ENCODE data around the gene TST.

TST gene

DNA sequence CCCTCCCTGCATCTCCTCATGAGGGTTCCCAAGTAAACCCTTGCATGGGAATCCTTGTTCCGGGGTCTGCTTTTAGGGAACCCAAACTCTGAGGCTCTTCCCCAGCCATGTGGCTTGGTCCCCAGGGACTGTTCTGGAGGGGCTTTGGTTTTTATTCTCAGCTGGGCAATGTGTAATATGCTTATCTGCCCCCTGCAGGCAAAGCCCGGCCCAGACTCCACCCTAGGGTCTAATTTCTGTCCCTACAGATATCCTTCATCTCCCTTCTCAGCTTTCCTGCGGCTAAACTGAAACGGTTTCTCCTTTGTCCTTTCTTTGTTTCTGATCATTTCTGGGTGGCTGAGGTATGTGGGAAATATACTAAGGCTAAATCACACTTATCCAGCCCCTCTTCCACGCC, 37.1 kb downstream of the TST start:
- no peak for DNase-seq (ENCODE audit: low spot score)

DNA sequence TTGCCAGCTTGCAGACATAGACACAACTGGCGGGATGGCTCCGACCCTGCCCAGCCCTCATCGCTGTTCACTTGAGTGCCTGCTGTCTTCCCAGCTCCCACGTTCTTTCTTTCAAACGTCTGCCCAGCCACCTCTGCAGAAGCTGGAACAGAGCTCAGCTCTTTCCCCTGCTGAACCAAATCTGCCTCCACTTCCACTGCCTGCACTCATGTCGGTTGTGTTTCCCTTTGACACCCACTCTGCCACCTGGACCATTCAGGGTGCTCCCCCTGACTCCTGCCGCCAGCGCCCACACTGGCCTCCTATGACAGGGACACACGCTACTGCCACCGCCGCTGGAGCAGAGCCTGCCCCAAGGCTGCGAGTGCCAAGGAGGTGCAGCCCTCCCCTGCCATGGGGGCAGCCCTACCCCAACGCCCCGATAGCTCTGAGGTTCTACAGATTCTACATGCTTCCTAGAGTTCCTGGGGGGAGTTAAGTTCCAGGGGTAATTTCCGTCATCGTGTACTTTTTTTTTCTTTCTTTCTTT, 37.9 kb downstream of the TST start:
- no peak for DNase-seq (ENCODE audit: low spot score)

DNA sequence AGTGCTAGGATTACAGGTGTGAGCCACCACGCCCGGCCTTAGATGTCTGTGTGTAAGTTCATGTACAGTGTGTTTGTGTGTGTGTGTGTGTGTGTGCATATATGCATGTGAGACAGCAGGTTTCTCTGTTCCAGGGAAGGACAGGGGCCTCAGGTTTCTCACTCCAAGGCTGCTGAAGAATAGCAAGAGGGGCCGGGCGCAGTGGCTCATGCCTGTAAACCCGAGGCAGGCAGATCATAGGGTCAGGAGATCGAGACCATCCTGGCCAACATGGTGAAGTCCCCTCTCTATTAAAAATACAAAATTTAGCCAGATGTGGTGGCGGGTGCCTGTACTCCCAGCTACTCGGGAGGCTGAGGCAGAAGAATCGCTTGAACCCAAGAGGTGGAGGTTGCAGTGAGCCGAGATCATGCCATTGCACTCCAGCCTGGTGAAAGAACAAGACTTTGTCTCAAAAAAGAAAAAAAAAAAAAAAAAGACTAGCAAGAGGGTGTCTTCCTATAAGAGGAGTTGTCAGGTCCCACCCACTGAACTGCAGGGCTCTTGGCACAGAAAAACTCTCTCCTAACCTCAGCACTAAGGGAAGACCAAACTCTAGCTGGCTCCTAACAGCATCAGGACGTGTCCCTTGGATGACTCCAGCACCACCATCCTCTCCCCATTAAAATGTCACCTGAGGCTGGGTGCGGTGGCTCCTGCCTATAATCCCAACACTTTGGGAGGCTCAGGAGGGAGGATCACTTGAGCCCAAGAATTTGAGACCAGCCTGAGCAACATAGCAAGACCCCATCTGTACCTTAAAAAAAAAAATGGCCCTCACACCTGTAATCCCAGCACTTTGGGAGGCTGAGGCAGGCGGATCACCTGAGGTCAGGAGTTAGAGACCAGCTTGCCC, 40.0 kb downstream of the TST start:
- no peak for DNase-seq (ENCODE audit: low spot score)

DNA sequence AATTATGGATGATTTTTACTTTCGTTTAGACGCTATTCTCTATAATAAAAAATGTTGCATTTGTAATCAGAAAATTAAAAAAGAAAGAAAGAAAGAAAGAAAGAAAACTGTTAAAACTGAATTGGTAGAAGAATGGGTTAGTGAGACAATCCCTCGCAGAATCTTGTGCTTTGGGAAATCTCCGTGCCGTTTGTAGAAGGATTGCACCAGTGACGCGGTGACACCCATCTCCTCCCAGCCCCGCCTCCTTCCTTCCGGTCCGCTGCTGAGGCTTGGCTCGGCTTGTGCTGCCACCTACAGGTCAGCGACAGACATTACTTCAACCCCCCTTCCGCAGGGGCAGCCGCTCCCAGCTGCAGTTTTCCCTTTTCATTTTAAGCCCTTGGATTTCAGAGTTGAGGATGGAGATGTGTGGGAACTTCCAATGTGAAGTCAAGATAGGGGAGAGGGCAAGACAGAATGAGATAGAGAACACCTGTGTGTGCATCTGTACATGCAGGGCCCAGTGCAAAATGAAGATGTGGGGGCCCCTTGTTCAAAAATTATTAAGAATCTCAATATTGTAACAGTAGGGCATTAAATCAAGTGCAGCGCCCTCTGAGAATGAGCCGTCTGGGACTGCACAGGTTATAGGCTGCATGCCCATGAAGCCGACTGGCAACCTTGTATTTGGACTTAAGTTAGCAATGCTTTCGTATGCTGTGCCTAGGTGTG, 41.1 kb downstream of the TST start:
- DNase-seq (ENCODE audit: low spot score) = peak; percentile 89

DNA sequence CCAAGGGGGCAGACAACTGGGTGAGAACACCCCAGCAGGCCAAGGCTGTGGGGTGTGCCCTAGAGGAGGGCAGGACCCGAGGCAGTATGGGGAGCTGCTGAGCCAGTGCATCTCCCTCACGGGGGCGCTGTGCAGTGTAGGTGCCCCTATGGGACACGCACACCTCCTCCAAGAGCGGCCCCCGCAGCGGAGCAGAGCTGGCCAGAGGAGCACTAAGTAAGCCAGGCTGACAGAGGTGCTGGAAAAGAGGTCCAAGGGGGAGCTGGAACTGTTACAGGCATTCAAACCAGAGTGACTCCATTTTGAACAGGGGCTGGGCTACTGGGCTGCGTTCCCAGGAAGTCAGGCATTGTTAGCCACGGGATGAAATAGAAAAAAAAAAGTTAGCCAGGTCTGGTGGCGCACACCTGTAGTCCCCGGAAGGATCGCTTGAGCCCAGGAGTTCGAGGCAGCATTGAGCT, 41.8 kb downstream of the TST start:
- peak; percentile 22 for DNase-seq (ENCODE audit: low spot score)

DNA sequence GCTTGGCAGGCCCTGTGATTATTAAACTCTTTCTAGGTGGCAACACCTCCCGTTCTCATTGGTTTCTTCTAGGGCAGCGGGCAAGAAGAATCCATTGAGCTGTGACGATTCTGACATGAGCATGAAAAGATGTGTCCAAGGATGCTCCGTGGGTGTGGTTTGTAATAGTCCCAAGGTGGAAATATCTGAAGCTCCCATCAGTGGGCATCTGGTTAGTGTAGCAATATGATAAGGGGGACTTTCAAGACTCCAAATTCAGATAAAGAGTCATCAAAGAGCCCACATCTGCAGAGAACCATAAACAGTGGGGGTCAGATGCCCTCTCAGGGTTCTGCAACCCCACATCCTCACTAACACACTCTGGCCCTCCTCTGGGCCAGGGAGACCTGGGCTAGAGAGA, 42.6 kb downstream of the TST start:
- DNase-seq (ENCODE audit: low spot score) = no peak

DNA sequence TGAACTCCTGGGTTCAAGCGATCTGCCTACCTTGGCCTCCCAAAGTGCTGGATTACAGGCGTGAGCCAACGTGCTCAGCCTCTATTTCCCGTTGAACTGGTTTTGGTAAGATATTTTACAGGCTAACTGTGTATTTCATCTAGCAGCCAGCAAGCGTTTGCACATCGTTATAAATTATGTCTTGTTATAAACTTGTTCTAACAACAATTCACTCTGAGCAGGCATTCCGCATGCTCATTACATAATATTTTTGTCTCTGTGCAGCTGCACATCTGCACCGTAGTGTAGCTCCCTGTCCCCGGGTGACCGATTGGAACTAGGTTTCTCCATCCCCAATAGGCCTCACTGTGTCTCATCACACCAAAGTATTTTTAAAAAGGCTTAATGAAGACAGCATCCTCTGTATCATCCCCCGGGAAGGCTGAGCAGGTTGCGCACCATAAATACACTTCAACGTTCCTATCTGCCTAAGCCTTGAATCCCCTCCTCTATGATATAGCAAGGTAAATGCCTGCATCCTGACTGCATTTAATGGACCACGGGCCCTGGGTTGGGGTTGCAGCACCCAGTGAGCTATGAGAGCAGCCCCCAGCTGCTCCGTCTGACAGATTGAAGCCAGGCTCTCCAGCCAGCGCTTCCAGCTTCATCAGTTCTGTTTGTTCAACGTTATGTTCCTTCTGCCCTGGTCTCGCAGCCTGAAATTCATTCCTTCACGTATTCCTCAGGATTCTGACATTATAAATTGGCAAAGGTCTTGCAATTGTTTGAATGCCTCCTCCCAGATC, 47.7 kb downstream of the TST start:
- DNase-seq (ENCODE audit: low spot score) = no peak

DNA sequence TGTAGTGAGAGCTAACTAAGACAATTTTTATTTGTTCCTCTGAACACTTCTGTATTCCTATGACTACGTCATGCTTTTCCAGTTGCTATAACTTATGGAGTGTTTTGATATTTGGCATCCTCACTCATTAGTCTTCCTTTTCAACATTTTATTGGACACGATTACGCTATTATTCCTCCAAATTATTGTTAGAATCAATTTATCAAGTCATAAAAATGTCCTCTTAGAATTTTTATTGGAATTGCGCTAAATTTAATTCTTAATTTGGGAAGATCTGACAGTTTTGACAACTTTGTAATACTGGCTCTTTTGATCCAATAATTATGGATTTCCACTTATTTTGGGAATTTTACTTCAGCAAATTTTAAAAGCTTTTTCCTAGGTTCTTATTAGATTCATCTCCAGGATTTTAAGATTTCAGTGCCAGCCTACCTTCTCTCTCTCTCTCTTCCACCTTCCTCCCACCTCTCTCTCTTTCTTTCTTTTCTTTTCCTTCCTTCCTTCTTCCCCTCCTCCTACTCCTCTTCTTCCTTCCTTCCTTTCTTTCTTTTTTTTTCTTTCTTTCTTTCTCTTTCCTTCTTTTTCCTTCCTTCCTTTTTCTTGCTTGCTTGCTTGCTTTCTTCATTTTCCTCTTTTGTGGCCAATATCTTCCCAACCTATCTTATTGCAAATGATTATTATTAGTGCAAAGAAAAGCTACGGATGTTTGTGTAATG, 50.8 kb downstream of the TST start:
- no peak for DNase-seq (ENCODE audit: low spot score)

DNA sequence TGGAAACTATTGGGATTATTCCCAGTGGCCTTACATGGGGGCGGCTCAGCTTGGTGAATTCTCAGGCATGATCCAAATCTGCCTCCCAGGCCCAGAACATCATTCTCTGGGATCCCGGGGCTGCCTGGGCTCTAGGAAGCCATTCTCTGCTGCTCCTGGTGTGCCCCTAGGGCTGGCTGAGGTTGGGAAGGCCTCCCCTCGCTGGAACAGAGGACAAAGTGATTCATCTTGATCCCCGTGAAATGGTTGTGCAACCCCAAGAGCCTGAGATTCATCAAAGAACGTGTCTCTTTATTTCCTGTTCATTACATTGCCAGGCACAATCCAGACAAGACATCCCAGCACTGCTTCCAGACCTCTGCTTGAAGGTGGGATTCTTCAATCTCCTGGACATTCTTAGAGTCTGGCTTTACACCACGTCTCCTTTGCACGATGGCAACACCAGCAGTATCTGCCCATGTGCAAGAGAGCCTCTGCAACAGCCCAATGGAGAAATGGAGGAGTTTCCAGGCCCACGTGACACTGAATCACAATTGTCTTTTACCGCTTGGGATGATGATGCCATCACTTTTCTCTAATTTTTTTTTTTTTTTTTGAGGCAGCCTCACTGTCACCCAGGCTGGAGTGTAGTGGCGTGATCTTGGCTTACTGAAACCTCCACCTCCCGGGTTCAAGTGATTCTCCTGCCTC, 52.3 kb downstream of the TST start:
- DNase-seq (ENCODE audit: low spot score) = no peak

DNA sequence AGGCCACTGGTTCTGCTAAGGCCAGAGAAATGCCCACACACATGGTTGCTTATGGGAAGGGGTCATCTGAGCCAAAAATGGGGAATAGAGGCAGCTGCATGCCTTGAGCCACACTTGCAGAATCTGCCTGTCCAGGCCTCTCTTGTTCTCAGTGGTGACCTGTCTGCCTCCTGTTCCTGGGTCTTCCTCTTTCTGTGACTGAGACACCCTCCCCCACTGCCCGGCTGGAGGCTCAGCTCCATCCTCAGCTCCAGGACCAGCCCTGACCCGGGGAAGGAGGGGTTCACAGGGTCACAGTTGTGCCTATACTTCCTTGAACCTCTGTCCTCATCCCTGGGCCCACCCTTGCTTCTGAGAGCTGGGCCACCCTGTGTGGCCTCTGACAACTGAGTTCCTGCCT, 53.6 kb downstream of the TST start:
- no peak for DNase-seq (ENCODE audit: low spot score)

DNA sequence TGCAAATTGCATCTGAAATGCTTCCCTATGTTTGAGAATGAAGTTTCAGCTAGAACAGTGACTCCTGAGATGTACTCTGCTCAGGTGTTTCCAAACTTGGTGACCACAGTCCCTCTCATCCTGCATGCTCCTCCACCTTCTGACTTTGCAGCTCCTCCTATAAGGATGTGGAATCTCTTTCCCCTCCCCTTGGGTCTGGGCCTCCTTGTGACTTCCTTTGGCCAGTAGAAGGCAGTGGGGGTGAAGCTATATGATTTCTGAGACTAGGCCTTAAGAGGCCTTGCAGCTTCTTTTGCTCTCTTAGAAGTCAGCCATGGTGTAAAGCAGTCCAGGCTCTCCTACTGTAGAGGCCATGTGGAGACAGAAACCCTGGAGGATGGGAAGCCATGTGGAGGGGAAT, 55.1 kb downstream of the TST start:
- no peak for DNase-seq (ENCODE audit: low spot score)

DNA sequence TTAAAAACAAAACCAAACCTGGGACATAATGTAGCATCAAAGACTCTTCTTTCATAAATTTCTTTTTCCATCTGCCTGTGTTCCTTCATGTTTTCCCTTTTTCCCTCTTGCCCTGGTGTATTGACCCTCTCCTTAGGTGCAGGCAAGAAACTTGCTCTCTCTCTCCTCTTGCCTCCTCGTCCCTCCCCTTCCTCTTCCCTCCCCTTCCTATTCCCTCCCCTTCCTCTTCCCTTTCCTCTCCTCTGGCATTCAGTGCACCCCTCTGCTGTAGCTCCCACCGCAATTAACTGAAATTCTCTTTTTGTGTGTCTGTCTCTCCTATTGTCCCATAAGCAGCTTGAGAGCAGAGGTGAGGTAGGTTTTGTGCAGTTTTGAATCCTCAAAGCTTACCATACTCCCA, 55.9 kb downstream of the TST start:
- DNase-seq (ENCODE audit: low spot score) = no peak

DNA sequence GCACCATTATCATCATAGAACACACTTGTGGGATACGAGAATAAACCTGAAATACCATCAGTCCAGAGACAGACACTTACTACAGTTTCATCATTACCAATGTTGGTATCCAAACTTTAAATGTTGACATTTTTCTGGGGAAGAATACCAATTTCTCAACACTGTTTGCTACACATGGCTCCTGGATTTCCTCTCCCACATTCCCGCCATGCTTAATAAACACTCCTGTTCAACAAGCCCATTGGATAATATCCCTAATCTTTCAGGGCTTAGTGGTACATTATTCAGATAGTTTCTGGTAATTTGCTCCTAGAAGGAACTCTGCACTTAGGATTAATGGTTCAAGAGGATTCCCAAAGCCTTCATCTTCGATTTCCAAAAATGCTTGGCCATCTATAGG, 57.6 kb downstream of the TST start:
- DNase-seq (ENCODE audit: low spot score) = no peak

Measured in LoVo (cell line).